Activated CD8-positive, alpha-beta memory T cell treated with anti-CD3 and anti-CD28 coated beads, Interleukin-2, amount 50 U/mL, for 24 hours (primary cell): Measurements from ENCODE around the gene IQSEC2.

Experiments used
- DNase-seq: peaks from one replicate; pipeline ENCODE4 v3.0.0-alpha.2; 2020; ENCODE audit errors: extremely low read depth

The IQSEC2 gene

DNA sequence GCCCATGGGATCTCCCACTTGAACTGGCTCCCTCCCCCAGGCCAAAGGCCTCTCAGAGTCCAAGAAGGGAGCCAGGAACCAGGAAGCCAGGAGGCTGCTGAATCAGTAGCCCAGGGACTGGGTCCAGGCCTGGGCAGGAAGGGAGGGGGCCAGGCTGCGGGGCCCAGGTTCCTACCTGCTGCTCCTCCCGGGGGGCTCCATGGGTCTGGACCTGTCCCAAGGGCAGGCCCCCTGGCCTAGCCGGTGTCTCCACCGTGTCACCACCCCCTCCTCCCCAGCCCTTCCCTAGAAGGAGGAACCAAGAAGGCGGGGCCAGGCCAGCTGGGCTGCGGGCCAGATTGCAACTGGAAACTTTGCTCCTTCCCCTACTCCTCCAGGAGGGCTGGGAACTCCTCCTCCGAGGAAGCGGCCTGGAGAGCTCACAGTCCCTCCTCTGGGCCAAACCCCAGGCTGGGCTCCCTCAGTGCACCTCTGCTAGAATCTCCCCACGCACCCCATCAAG, at the start of gene IQSEC2:
IQSEC2 (minus strand) TSS at position 264 of the 502 bp plus-strand sequence.
- no peak for DNase-seq

DNA sequence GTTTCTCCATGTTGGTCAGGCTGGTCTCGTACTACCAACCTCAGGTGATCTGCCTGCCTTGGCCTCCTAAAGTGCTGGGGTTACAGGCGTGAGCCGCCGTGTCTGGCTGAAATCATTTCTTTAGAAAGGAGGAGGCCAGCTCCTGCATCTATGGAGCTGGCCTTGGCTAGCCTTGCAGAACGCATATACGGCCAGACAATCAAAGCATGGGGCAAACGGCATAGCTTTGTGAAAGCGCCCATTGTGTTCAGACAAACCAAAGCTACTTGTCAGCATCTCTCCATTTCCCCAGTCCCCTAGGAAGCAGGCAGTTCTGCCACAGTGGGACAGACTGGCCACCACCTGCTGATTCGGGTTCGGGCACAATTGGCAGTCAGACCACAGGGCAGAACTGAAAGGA, 48.9 kb upstream of the IQSEC2 start:
- DNase-seq = no peak

DNA sequence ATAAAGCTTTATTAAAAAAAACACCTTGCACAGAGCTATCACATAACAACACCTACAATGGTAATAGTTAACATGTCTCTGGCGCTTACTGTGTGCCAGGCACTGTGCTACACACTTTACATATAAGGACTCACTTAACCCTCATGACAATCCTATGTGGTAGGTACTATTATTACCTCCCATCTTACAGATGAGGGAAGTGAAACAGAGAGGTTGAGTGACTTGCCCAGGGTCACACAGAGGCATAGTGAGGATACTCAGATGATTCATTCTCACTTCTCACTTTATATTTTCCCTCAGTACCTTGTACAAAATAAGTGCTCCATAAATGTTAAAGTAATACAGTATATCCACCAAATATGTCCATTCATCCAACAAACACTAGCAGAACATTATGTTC, 43.4 kb upstream of the IQSEC2 start:
- no peak for DNase-seq

DNA sequence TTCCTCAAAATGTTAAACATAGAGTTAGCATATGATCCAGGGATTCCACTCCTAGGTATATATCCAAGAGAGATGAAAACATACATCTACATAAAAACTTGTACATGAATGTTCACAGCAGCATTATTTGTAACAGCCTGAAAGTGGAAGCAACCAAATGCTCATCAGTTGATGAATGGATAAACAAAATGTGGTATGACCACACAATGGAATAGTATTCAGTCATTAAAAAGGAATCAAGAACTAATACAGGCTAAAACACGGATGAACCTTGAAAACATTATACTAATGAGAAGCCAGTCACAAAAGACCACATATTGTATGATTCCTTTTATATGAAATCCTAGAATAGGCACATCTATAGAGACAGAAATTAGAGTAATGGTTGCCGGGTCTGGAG, 42.7 kb upstream of the IQSEC2 start:
- no peak for DNase-seq

DNA sequence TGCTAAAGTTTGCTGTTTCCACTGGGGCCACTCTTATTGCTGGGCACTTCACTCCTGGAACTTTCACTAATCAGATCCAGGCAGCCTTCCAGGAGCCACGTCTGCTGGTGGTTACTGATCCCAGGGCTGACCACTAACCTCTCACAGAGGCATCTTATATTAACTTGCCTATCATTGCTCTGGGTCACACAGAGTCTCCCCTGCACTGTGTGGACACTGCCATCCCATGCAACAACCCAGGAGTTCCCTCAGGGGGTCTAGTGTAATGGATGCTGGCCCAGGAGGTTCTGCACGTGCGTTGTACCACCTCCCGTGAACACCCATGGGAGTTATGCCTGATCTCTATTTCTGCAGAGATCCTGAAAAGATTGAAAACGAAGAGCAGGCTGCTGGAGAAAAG, 41.8 kb upstream of the IQSEC2 start:
- DNase-seq = no peak

DNA sequence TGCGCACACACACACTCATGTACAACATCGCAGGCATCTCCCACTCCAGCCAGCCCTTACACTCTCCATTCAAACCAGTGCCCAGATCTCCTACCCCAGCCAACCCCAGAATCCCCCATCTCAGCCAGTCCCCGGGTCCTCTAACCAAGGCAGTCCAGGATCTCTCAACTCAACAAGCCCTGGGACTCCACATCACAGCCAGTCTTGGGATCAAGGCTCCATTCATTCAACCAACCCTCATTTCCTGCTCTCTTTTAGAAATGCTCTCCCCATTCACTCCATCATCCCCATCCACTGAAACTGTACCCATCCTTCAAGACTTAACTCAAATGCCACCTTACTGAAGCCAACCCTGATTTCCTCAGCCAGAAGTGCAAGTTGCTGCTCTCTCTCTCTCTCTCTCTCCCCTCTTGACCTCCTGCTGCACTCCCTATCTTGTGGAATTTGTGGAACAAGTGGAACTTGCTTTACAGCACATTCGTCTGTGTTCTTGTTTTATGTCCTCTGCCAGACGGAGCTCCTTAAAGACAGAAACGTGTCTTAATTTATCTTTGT, 40.6 kb upstream of the IQSEC2 start:
- DNase-seq = no peak

DNA sequence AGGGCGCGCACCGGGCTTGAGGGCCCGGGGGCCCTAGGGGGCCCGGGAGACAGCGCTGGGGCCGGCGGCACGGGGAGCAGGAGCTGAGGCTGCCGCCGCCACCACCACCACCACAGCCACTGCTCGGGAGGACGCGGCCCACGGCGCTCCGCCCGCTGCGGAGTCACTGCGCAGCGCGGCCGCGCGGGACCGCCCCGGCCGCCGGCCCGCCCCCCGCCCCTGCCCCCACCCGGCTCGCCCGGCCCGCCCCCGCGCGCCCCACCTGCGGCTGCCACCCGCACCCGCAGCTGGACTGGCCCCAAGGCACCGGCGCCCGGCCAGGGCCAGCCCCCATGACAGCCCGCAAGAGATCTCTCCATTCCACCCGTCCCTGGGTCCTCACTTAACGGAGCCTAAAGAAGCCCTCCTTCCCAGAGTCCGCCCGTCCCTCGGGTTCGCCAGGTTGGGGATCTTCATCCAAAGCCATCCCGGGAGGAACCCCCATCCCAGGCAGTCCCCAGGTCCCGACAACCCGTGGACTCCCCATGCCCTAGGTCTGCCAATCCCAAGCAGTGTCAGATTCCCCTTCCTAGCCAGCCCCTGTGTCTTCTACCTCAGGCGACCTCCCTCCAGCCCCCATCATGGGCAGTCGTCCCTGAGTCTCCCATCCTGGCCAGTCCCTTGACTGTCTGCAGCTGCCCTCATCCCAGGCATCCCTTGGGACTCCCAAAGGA, 40.0 kb upstream of the IQSEC2 start:
- DNase-seq = no peak

DNA sequence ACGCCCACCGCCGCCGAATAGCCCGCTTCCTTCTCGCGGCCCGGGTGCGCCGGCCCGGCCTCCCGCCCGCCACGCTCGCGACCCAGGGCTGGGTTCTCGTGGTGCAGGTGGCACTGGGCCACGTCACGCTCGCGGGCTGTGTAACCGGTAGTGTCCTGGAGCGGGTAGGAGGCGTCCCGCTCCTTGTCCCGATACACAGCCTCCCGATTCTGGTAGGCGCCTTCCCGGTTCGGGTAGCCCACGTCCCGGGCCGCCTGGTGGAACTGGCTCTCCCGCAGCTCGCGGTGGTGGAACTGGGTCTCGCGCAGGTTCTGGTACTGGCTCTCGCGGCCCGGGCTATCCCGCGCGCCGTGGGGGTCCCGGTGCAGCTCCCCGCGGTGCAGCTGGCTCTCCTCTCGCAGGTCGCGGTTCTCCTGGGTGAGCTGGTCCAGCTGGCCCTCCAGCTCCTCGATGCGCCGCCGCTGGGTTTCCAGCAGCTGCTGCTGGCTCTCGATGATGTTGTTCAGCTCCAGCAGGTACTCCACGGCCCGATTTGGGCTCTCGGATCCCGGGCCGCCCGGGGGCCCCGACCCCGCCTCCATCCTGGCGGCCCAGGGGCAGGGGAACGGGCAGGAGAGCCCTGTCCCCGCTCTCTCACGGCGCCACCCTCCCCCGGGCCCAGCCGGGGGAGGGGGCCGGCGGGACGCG, 39.3 kb upstream of the IQSEC2 start:
- DNase-seq = no peak

DNA sequence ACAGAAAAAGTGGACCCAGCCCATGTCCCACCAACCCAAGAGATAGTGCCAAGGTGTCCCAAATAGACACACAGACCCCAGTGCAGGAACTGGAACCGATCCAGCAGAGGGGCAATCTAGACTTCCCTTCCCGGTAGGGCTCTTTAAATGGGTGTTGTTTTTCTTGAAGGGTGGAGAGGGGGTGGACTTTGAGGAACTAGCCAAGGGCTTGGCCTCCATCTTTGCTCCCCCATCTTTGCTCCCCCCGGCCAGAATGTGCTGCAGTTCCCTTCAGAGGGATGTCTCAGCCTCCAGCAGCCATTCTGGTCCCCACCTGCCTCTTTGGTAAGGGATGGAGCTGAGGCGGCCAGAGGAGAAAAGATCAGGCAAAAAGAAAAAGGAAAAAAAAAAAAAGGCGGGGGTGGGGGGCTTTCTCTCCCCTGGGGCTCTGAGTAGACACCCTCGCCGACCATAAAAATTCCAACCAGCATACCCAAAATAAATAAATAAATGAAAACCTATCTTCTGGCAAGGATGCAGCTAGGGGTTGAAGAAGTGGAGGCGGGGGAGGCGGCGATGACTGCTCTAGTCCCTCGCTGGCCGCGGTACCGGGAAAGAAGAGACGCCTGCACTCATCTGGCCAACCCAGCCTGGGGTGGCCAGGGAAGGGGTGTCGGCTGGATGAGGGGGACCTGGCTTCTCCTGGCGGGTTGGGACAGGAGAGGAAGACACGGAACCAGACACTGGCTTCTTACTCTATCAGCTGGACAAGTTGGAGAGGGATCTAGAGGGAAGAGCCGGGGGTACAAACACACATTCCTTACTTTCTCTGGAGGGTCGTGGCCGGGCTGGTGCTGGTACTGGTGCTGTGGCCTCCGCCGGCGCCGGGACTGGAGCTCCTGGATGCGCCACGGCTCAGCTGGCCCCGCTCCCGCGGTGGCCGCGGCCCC, 38.5 kb upstream of the IQSEC2 start:
- no peak for DNase-seq

DNA sequence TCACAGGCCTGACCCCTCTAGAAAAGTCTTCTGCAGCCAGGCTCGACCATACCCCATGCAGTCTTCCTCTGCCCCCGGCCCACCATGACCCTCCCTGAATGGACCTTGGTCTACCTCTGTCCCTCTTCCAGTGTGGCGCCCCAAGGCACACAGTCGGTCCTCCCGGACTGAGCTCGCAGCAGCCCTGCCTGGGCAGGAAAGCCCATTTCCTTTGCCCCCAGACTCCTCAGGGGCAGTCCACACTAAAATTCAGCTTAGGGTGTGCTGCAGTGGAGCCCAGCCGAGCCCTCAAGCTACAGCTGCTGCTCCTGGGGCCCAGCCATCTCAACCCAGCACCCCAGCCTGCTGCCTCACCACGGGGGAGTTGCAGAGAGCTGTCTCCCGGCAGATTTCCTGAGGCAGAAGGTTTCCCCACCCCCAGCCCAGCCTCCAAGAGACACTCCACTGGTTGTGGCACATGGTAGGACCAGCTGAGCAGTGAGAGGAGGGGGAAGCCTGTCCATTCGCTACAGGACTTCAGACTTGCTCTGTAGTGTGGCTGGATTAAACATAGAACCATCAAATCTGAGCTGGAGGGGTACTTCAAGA, 37.5 kb upstream of the IQSEC2 start:
- no peak for DNase-seq

DNA sequence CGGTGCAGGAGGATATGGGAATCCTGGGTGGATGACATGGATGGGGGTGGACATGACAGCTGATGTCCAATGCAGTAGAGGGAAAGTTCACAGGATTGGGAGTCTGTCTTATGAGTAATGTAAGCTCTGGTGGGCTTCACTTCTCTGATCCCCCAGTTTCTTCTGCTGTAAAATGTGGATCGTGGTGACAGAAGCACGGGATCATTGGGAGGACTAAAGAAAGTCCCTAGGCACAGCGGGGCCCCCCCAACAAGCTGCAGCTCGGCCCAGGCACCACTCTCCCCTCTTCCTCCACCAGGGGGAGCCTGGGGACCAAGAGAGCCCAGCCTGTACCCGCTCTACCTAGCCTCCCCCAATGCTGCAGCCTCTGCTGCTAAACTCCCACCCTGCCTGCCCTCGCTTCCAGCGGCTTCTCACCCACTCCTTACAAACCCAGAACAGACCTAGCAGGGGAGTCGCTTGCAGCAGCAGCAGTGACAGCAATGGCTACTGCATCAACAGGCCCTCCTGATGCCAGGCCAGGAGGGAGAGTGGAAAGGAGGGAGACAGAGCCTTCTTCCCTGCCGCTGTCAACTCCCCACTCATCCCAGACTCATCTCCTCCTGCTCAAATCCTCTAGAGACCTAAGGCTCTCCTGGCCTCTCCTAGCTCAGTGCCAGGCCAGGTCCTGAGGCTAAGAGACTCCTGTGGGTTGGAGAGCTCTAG, 36.1 kb upstream of the IQSEC2 start:
- peak; percentile 15 for DNase-seq

DNA sequence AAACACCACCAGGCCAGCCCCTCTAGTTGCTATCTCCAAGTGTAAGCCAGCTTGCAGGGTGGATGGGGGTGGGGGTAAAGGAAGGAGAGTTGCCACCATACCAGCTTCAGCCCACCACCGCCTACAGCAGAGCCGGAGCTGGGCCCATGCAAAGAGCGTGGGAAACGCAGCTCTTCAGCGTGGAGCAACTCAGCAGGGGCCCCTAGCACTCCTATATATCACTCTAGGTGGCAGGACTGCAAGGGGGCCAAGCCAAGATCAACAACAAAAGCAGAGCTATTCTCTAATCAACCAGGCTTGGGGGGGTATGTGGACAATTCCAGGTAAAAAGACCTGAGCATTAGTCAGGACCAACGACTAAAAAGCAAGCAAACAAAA, 35.5 kb upstream of the IQSEC2 start:
- no peak for DNase-seq

DNA sequence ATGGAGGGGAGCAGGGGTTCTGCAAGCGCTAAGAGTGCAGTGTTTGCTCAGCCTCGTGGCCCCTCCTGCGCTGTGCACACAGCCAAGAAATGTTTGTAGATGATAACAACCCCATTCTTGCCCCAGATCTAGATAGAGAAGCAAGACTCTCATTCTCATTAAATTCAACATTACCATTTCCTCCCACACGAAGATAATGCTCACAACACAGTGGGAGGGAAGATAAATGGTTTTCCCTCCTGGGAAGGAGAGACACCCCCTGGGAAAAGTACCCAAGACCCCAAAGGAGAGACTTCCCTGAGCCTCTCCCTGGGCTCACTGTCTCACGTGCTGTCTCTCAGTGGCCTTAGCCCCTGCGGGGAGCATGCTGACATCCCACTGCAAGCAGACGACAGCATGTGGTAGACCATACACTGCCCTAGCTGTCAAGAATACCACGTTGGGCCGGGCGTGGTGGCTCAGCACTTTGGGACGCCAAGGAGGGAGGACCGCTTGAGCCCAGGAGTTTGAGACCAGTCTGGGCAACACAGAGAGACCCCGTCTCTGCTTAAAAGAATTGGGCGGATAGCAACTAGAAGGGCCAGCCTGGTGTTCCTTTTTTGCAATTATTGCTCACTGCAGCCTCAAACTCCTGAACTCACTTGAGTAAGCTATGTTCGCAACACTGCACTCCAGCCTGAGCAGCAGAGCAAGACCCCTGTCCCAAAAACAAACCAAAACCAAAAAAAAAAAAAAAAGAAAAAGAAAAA, 34.9 kb upstream of the IQSEC2 start:
- DNase-seq = no peak

DNA sequence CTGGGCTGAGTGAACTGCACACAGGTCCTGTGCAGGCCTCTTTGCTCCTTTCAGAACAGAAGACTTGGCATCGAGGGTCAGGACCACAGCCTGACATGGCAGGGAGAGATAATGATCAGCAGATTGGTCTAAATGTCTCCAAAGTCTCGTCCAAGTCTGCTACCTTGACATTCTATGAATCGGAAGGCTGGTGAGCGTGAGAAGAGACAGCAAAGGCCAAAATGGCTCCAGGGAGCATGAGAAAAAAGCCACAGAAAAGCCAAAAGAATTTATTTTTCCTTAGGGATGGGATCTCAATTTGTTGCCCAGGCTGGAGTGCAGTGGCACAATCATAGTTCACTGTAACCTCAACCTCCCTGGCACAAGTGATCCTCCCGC, 32.3 kb upstream of the IQSEC2 start:
- DNase-seq = no peak

DNA sequence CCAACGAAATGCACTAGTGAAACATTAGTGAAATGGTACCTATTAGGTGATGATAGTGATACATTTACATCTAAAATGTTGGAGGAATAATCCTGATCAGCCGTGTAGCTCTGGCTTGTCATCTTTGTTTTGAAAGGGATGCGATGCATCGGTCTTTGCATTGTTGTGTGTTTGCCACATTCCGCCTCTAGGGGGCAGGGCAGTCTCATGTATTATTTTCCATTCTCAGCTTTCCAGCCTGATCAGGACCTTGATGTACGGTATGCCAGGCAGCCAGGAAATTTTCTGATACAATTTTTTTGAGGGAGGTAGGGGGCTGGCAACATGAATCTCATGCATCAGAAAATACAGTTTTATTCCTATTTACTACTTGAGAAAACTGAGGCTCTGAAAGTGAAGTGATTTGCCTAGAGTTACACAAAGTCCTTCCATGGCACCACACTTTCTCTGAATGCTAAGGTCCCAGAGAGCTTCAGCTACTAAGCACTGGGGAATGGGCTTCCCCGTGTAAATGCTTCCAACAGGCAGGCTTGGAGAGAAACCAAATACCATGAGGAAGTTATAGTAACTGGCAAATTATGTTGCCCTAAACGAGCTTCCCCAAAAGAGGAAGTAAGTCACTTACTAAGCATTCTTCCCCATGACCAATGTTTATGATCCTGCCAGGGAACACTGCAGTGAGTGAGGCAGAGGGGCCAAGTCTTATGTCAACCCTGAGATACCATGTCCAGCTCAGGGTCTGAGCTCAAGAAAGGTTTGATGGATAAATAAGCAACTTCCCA, 31.8 kb upstream of the IQSEC2 start:
- no peak for DNase-seq

DNA sequence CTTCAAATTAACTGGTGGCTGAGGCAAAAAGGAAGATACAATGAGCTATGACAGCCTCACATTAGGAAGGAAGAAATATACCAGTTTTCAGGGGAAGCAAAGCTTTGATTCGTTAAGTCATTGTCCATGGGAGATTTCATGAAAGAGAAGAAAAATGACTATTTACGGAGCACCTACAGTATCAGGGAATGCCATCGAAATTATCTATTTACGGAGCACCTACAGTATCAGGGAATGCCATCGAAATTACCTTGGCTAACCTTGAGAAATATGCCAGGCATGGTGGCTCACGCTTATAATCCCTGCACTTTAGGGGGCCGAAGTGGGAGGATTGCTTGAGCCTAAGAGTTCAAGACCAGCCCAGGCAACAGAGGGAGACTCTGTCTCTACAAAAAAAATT, 28.5 kb upstream of the IQSEC2 start:
- no peak for DNase-seq

DNA sequence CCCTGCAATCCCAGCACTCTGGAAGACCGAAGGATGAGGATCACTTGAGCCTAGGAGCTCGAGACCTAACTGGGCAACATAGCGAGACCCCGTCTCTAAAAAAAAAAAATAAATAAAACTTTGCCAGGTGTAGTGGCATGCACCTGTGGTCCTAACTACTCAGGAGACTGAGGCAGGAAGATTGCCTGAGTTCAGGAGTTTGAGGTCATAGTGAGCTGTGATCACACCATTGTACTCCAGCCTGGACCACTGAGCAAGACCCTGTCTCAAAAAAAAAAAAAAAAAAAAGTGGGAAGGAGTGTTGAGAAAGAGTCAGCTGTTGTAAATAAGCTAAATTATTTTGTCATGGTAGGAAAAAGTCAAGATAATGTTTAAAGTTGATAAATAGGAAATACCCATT, 27.5 kb upstream of the IQSEC2 start:
- DNase-seq = no peak

DNA sequence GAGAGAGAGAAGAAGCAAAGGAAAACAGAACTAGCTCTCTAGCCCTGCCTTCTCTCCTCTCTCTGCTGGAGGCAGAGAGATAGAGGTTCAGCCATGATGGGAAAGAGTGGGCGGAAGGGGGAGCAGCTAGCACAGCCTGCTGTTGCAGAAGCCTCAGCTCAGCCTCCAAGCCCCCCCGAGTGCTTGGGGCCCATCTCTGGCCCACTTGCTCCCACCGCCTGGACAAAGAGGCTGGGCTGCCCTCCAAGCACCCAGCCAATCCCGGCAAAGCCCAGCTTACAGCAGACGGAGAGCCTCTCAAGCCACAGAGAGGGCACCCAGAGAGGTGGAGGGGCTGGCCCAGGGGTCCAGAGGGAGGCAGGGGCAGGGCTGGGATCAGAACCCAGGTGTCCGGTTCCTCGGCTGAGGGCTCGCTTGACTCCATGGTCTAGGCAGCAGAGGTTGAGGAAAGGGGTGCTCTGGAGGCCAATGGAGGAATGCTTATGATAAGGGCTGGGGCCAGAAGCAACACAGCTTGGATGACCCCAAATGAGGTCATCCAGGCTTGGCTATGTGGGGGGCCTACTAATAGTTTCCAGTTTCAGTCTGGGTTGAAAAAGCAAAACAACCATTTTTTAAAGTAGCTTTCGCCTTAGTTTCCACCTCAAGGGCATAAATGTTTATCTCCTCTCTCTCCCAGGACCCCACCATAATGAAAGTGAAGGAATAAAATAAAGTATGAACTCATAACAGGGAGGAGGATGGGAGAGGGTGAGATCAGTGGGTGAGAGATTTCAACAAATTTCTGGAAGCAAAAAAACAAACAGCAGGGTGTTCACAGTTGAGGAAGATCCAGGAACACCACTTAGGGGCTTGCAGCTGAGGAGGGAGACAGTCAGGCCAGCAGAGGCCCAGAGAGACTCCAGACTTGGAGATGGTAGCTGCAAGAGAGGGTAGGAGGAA, 24.9 kb upstream of the IQSEC2 start:
- no peak for DNase-seq
